Measurements from ENCODE around the gene LMO2. TPM values are rescaled to one million over a fixed set of nuclear protein-coding genes. Genes with fewer than 3 reads are reported as not detected.

The LMO2 gene
- total RNA-seq, 4 donors from 2014 or later = 9.4 to 53.3 (median 25.8) TPM

DNA sequence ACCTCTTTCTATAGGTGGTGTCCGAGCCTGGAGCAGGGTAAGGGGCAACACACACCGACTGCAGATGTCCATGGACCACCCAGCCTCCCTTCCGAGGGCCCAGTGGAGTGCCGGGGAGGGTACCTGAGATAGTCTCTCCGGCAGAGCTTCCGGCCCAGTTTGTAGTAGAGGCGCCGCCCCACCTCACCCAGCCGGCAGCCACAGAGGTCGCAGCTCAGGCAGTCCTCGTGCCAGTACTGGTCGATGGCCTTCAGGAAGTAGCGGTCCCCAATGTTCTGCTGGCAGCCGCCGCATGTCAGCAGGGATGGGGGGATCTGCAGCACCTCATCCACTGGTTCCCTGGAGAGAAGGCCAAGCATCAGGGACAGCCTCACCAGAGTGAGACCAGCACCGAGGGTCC lies 27.4 kb downstream of the LMO2 start:
- no peak for DNase-seq (ENCODE audit: low spot score)
- ATAC-seq (ENCODE audit: low FRiP score) = no peak
- TF ChIP-seq, protein P1, sequence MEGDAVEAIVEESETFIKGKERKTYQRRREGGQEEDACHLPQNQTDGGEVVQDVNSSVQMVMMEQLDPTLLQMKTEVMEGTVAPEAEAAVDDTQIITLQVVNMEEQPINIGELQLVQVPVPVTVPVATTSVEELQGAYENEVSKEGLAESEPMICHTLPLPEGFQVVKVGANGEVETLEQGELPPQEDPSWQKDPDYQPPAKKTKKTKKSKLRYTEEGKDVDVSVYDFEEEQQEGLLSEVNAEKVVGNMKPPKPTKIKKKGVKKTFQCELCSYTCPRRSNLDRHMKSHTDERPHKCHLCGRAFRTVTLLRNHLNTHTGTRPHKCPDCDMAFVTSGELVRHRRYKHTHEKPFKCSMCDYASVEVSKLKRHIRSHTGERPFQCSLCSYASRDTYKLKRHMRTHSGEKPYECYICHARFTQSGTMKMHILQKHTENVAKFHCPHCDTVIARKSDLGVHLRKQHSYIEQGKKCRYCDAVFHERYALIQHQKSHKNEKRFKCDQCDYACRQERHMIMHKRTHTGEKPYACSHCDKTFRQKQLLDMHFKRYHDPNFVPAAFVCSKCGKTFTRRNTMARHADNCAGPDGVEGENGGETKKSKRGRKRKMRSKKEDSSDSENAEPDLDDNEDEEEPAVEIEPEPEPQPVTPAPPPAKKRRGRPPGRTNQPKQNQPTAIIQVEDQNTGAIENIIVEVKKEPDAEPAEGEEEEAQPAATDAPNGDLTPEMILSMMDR (IDR thresholded peaks at IDR 0.05) = no peak

DNA sequence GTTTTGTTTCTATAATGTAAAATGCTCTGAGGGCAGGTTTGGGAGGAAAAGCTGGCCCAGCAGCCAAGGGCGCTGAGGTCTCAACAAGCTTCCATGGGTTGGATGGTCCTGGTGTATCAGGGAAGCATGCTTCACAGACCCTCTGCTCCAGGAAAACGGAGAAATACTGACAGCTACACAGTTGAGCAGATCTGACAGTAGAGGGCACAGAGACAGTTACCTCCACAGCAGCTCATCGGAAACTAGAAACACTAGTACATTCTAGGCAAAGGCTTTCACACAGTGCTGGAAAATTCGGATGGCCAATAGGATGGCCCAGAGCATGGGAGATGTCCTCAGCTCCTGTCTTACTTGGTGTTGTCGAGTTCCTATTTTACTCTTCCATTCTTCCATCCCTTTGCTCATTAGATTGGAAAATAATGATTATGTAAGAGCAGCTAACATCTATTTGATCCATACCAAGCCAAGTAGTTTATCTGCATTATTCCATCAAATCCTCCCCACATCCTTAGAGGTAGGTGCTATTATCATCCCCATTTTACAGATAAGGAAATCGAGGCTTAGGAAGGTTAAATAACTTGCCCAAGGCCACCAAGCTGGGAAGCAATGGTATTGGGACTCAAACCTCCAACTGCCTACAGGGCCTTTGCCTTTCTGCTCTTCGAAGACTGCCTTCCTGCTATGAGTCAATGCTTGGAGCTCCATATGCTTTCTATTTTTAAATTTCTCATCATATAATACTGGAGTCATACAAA lies 28.3 kb downstream of the LMO2 start:
- ATAC-seq (ENCODE audit: low FRiP score) (no peak), DNase-seq (ENCODE audit: low spot score) (no peak)
- TF ChIP-seq, protein P1 (IDR thresholded peaks at IDR 0.05) = no peak

DNA sequence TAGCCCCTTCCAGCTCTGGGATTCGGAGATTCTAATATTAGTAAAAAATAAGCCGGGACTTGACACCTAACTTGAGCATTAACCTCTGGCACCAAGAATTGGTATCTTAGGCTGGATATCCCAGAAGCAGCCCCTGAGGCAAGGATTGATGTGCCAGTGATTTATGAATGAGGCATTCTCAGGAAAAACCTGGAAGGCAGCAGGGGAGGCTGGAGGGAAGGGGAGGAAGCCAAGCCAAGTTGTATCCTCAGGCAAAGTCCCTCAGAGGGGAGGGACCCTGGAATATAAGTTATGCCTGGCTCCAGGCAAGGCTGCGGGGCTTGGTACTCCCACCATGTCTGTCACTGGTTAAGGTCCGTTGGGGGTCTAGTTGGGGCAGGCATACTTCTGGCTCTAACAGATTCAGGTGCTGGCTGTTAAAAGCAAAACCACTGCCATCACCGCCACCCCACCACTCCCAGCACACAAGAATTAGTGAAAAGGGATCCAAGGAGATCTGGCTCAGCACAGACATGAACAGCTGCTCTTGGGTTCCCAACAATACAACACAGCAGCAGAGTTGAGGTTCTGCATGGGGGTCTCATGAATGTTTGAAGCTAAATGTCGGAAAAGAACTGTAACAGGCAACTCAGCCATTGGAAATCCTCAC lies 29.8 kb downstream of the LMO2 start:
- TF ChIP-seq, protein P1 (IDR thresholded peaks at IDR 0.05) = no peak
- DNase-seq (ENCODE audit: low spot score) (no peak), ATAC-seq (ENCODE audit: low FRiP score) (no peak)

DNA sequence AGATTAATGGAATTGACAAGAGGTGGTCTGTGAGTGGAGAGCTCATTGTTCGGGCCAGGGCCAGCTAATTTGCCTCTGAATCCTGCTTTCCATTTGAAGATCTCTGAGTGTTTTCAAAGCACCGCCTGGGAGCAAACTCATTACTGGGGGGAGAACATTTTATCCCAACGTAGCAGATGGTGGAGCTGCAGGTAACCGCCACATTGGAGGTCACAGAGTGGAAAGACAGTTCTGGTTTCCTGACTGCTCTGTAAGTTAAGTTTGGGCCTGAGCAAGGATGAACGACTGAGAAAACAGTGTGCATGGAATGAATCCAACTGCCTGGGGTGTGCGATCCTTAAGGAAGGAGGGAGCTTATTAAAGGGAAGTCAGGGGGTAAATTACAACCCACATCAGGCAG lies 30.5 kb downstream of the LMO2 start:
- TF ChIP-seq, protein P1 (IDR thresholded peaks at IDR 0.05) = no peak
- no peak for DNase-seq (ENCODE audit: low spot score)
- no peak for ATAC-seq (ENCODE audit: low FRiP score)

DNA sequence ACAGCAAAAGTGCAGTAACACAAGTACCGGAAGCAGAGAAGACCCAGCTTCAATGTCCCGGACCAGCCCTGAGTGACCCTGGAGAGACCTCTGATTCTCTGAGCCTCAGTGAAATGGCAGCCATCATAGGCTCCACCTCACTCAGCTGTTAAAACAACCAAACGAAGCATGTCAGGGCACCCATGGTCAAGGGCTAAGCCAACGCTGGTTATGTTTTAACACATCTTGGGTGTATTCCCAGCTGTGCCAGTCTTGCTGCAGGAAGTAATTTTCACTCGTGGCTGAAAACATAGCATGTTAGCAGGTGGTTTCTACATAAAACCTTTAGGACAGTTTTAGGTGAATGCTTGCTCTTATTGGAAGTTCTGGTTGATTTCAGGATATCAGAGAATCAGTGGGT lies 30.9 kb downstream of the LMO2 start:
- DNase-seq (ENCODE audit: low spot score) = no peak
- TF ChIP-seq, protein P1 (IDR thresholded peaks at IDR 0.05) = no peak

DNA sequence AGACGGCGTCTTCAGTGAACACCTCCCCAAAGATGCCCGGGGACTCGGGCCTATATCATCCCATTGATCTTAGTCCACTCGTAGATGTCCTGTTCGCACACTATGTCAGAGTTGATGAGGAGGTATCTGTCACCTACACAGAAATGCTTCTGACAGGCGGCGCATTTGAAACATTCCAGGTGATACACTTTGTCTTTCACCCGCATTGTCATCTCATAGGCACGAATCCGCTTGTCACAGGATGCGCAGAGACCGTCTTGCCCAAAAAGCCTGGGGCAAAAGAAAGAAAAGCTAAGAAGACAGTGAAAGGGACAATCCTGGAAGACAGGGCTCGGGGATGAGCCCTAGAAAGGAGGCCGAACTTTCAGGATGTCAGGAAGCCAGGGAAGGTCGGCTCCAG lies 32.6 kb downstream of the LMO2 start:
- DNase-seq (ENCODE audit: low spot score) (no peak), ATAC-seq (ENCODE audit: low FRiP score) (no peak)
- TF ChIP-seq, protein P1 (IDR thresholded peaks at IDR 0.05) = no peak

More for the DNA sequence above, 30.9 kb downstream of the LMO2 start:
- ATAC-seq (ENCODE audit: low FRiP score) = no peak

DNA sequence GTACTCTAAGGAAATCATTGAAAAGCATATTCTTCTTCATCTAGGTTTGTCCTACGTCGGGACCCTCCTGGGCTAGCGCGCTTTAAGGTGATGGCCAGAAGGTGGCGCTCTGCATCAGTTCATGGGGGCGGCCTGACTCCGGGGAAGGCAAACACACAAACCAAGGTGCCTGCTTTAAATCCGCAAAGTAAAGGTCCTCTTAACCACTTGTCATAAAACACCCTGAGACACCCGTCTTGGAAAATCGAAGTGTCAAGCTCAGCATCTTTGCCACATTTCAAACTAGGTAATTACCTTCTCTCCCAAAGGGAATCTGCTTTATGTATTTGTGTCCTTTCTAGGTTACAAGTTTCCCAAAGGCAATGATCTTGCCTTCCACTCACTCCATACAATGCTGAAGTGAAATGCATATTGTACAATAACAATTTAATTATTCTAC lies 33.9 kb downstream of the LMO2 start:
- TF ChIP-seq, protein P1 (IDR thresholded peaks at IDR 0.05) = peak in 2 of 3 donors; percentile 53 to 71
- DNase-seq (ENCODE audit: low spot score) (peak; percentile 71), ATAC-seq (ENCODE audit: low FRiP score) (no peak)

Measured in omental fat pad (tissue), 4 donors.